ENCODE data around the gene HTT. TPM values are rescaled to one million over a fixed set of nuclear protein-coding genes. Genes with fewer than 3 reads are reported as not detected.

The HTT gene
- total RNA-seq, 1 donor from 2014 or later: 32.5 TPM

GRCh38 chr4:3276986-3277385 is 202.5 kb downstream of the HTT start:
- TF ChIP-seq CTCF (conservative IDR thresholded peaks at IDR 0.05; ENCODE audit: low read depth, low read length): no peak
- DNase-seq (ENCODE audit: low read depth): no peak
- H3K4me3 ChIP-seq (ENCODE audit: low read depth, low read length): no peak overlapping the region

GRCh38 chr4:3280466-3280865 is 206.0 kb downstream of the HTT start:
- DNase-seq (ENCODE audit: low read depth): no peak
- TF ChIP-seq CTCF (conservative IDR thresholded peaks at IDR 0.05; ENCODE audit: low read depth, low read length): no peak
- no peak overlapping the region for H3K4me3 ChIP-seq (ENCODE audit: low read depth, low read length)

GRCh38 chr4:3283483-3283882 is 209.0 kb downstream of the HTT start:
- no peak for DNase-seq (ENCODE audit: low read depth)
- TF ChIP-seq CTCF (conservative IDR thresholded peaks at IDR 0.05; ENCODE audit: low read depth, low read length): no peak
- no peak overlapping the region for H3K4me3 ChIP-seq (ENCODE audit: low read depth, low read length)

- H3K4me3 ChIP-seq (ENCODE audit: low read depth, low read length): no peak overlapping the region
- no peak for DNase-seq (ENCODE audit: low read depth)
- TF ChIP-seq CTCF (conservative IDR thresholded peaks at IDR 0.05; ENCODE audit: low read depth, low read length): no peak
Observed at GRCh38 chr4:3283916-3284315, 209.4 kb downstream of the HTT start.

- no peak overlapping the region for H3K4me3 ChIP-seq (ENCODE audit: low read depth, low read length)
- DNase-seq (ENCODE audit: low read depth): no peak
- no peak for TF ChIP-seq CTCF (conservative IDR thresholded peaks at IDR 0.05; ENCODE audit: low read depth, low read length)
Observed at GRCh38 chr4:3284734-3285557, 210.5 kb downstream of the HTT start.

- H3K4me3 ChIP-seq (ENCODE audit: low read depth, low read length): no peak overlapping the region
- no peak for TF ChIP-seq CTCF (conservative IDR thresholded peaks at IDR 0.05; ENCODE audit: low read depth, low read length)
- DNase-seq (ENCODE audit: low read depth): no peak
Observed at GRCh38 chr4:3285558-3286334, 211.3 kb downstream of the HTT start.

Data from epithelial cell of proximal tubule (primary cell).